Stimulated activated CD4-positive, alpha-beta T cell treated with anti-CD3 and anti-CD28 coated beads, Interleukin-2, amount 100 ng/mL, for 48 hours (primary cell): ENCODE results near the gene KRTAP5-10.
"Not testable (repeated sequence)": the region's sequence is repeated elsewhere in the genome, so short reads cannot be mapped to it uniquely, and the experiment has no call there.

Experiments
- DNase-seq, 2 donors: peaks; one replicate each; pipeline ENCODE4 v3.0.0-alpha.2; 2020

The KRTAP5-10 gene

GRCh38 chr11:71613931-71614330, 48.6 kb downstream of the KRTAP5-10 start:
- DNase-seq = not testable (repeated sequence)

- not testable (repeated sequence) for DNase-seq
Measured at GRCh38 chr11:71614366-71614917, 49.1 kb downstream of the KRTAP5-10 start.

GRCh38 chr11:71615003-71615402, 49.6 kb downstream of the KRTAP5-10 start:
- not testable (repeated sequence) for DNase-seq
